Stimulated activated CD8-positive, alpha-beta memory T cell treated with anti-CD3 and anti-CD28 coated beads, Interleukin-12 subunit alpha, Interleukin-12 subunit beta, amount 100 ng/mL, for 24 hours (primary cell): ENCODE results near the gene SMAD3.

Source experiments
- DNase-seq: peaks from one replicate; pipeline ENCODE4 v3.0.0-alpha.2; 2020; ENCODE audit errors: extremely low read depth

Gene SMAD3

GRCh38 chr15:67230504-67230903, 165.1 kb downstream of the SMAD3 start:
- no peak for DNase-seq

GRCh38 chr15:67232591-67232990, 167.2 kb downstream of the SMAD3 start:
- DNase-seq, result no peak

DNA sequence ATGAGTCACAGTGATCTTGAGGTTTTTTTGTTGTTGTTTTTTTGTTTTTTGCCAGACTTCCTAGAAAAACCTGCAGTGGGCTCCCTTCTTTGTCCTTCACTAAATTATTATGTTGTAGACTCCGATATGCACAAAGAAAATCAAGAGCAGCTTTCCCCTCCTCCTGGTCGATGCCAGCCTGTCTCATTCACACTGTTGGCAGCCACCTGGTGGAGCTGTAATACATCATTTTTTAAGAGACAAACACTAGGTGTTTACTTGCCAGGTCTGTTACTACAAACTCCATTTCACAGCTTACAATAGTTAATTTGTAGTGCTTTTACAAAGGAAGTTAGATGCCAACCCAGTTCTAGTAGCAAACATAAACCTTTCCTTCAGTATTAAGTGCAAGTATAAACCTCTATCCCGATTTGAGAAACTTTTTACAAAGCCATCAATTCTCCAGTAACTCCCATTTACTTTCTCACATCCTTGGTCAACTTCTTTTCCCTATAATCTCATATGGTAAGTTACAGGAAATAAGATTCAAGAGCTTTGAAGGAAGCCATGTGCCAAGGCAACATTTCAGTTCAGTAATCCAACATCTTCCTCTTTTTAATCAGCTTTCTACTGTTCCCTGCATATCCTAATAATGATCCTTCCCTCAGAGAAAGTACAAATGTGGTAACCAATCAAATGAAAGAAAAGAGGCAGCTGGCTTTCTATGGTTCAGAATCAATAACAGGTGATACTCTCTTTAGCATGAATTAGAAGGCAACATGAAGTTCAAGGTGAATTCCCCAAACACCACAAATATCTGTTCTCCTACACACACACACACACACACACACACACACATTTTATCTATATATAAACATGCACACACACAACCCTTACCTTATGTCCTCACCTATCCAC, 175.1 kb downstream of the SMAD3 start:
- DNase-seq, result no peak

DNA sequence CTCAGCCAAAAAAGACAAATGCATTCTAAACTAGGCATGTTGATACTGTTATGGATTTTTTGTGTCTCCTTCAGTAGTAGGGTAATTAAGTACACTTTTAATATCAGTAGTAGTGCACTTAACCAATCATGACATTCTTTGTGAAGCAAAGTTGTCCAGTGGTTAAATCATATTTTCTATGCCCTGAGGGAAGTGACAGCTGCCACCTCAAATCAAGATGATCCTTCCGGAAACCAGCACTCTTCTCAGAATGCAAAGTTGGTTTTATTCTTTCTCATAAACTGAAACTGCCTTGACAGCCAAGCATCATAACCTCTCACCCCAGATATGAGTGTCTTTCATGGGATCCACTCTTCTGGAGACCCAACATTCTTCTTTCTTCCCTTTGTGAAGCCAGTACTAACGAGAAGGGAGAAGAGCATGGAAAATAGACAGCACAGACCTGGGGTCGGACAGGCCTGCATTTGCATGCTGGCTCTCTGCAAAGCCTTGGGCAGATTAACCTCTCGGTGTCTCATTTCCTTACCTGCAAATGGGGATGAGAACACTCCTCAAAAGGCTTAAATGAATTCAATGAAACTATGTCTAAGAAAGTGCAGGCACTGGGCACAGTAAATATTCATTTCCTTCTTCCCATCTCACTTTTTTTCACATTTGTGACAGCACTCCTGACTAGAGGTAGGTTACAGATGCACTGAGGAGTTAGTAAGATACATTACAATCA, 175.9 kb downstream of the SMAD3 start:
- DNase-seq, result no peak

GRCh38 chr15:67242708-67243111, 177.3 kb downstream of the SMAD3 start:
- no peak for DNase-seq
